Muscle of leg (tissue), 16 donors: Measurements from ENCODE around the gene PROKR1. TPM values are rescaled to one million over a fixed set of nuclear protein-coding genes. Genes with fewer than 3 reads are reported as not detected.
A peak's percentile ranks its signal among the peaks of the same experiment; 100 is the strongest.
"Not testable (repeated sequence)": the region's sequence is repeated elsewhere in the genome, so short reads cannot be mapped to it uniquely, and the experiment has no call there.

ENCODE experiments used
- DNase-seq: peaks from one replicate; pipeline ENCODE4 v3.0.0; 2013
- H3K27ac ChIP-seq: one replicate; pipeline ENCODE4 v1.5.1; 2013; ENCODE audit warnings: mild to moderate bottlenecking, low read length, control low read depth
- H3K27me3 ChIP-seq: one replicate; pipeline ENCODE4 v1.6.1; 2013; ENCODE audit warnings: low read length; ENCODE audit not compliant: control insufficient read depth, insufficient read depth
- H3K36me3 ChIP-seq: one replicate; pipeline ENCODE4 v1.6.1; 2013; ENCODE audit warnings: low read length; ENCODE audit not compliant: control insufficient read depth, insufficient read depth
- H3K4me1 ChIP-seq: one replicate; pipeline ENCODE4 v1.6.1; 2013; ENCODE audit warnings: low read length; ENCODE audit not compliant: control insufficient read depth, insufficient read depth
- H3K4me3 ChIP-seq: one replicate; pipeline ENCODE4 v1.5.1; 2013; ENCODE audit warnings: low read length, control low read depth
- H3K9me3 ChIP-seq: replicated peaks from 2 replicates; pipeline ENCODE4 v1.6.1; 2013; ENCODE audit warnings: low read depth, low read length; ENCODE audit not compliant: control insufficient read depth
- WGBS: methylation state at CpG from one replicate; pipeline ENCODE4 v1.1.5; 2013; ENCODE audit warnings: missing lambda C conversion rate; ENCODE audit not compliant: insufficient coverage; 5-methylcytosine and 5-hydroxymethylcytosine counted together
- long read RNA-seq, 11 donors: transcript quantifications; one replicate each; lab custom pipeline, GENCODE V29; 2026
- polyA plus RNA-seq, 8 donors: library from polyadenylated mRNA; unstranded; fragments of 120-200 nt; gene quantifications; one replicate each; pipeline versions ENCODE4 v1.2.1 to v1.2.3, GENCODE V29; 2013; ENCODE audit warnings: inconsistent platforms in 1 of 8, low replicate concordance in 1 of 8; ENCODE audit not compliant: insufficient read length in 8 of 8, insufficient read depth in 1 of 8
- total RNA-seq: library from RNA; stranded (reverse); fragments of 120-200 nt; gene quantifications from one replicate; pipeline ENCODE4 v1.2.4, GENCODE V29; 2013

PROKR1 gene
- total RNA-seq, result 1.2 TPM
- 1 to 10 TPM in 7 of 8 donors, under 1 TPM in 1; 0.79 to 4.8 (median 2.5) TPM for polyA plus RNA-seq
- long read RNA-seq, donor 1, full-length matches to known transcripts, result 1 of 1 reads
- long read RNA-seq, donor 1, partial matches to known transcripts, result 0 of 1 reads
- long read RNA-seq, donor 1, other reads (novel, unspliced or antisense), result 0 of 1 reads
- long read RNA-seq, donor 2, result 0 reads
- long read RNA-seq, donor 3, result 0 reads
- long read RNA-seq, donor 4, result 0 reads
- long read RNA-seq, donor 5, full-length matches to known transcripts, result 2 of 2 reads
- long read RNA-seq, donor 5, partial matches to known transcripts, result 0 of 2 reads
- long read RNA-seq, donor 5, other reads (novel, unspliced or antisense), result 0 of 2 reads
- long read RNA-seq, donor 6, result 0 reads
- long read RNA-seq, donor 7, result 0 reads
- long read RNA-seq, donor 8, full-length matches to known transcripts, result 1 of 1 reads
- long read RNA-seq, donor 8, partial matches to known transcripts, result 0 of 1 reads
- long read RNA-seq, donor 8, other reads (novel, unspliced or antisense), result 0 of 1 reads
- long read RNA-seq, donor 9, full-length matches to known transcripts, result 1 of 1 reads
- long read RNA-seq, donor 9, partial matches to known transcripts, result 0 of 1 reads
- long read RNA-seq, donor 9, other reads (novel, unspliced or antisense), result 0 of 1 reads
- long read RNA-seq, donor 10, full-length matches to known transcripts, result 1 of 1 reads
- long read RNA-seq, donor 10, partial matches to known transcripts, result 0 of 1 reads
- long read RNA-seq, donor 10, other reads (novel, unspliced or antisense), result 0 of 1 reads
- long read RNA-seq, donor 11, result 0 reads

DNA sequence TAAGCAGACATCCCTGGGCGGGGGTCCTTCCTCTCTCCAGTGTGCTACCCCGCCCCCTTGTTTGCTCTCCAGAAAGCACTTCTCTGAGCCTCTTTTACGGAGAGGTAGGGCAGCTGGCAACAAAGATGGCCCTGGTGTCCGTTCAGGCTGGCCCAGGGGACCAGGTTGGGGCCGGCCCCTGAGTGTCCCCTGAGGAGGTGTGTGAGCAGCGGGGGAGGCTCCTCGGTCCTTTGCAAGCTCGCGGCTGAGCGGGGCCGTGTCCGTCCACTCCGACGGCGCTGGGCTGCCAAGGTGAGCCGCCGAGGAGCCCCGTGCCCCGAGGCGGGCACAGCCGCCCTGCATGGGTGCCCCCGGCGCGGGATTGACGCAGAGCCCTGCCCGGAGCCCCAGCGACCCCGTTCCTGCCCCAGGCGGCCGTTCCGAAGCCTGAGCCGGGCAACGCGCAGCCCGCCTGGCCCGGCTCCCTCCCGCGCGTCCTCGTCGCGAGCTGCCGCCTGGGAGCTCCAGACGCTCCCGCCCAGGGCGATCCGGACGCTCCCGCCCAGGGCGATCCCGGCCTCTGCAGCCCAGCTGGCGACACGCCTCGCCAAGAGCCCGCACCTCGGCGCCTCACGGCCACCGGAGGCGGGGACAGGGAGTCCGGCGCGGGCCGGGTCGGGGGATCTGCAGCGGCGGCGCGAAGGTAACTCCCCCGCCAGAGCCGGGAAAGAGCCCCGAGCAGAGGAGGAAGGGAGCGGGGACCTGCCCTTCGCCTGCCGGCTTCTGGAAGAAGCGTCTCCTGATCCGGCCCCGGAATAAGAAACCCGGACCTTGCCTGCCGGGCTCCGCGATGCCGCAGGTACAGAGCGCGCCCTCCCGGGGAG is at the start of gene PROKR1:
Gene PROKR1 (plus strand): TSS at position 569 of the 863 bp plus-strand sequence. CDS start 2,243 bp downstream, outside the sequence.
- no peaks in the 10 kb centered on the region for H3K36me3 ChIP-seq
- under 1% methylated on average over 84 of the region's 86 CpGs for WGBS
- peaks cover 10% of the 10 kb centered on the region for H3K4me1 ChIP-seq
- peak; percentile 64 for DNase-seq
- no peak within 1 kb of the TSS for H3K27ac ChIP-seq
- peaks cover 45% of the 10 kb centered on the region for H3K27me3 ChIP-seq
- H3K4me3 ChIP-seq, result peak within 1 kb of the TSS; percentile 55
- H3K9me3 ChIP-seq, result no peaks in the 10 kb centered on the region

DNA sequence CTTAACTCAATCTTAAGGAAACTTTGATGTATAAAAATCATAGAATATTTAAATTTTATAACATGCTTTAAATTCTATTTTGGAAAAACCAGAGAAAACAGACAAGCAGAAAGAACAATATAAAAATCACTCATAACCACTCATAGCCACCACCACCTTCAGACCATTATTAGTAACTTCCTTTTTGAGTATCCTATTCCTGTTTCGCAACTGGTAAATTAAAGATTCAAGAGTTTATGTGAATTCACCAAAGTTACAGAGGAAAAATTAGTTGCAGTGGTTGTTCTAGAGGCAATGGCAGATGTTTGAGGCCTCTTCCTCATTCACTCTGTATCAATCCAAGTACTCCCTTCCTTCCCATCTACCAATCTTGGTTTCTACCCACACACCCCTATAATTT is 49.3 kb upstream of the PROKR1 start:
- DNase-seq, result no peak
- WGBS, result no CpG with 5 or more reads among the region's 1 CpG
- Histone ChIP-seq H3K9me3 (no peaks in the 10 kb centered on the region), H3K4me1 (no peaks in the 10 kb centered on the region), H3K36me3 (no peaks in the 10 kb centered on the region), H3K27me3 (no peaks in the 10 kb centered on the region), H3K27ac (no peak overlapping the region), H3K4me3 (no peak overlapping the region)

- DNase-seq, result peak; percentile 43
- Histone ChIP-seq H3K36me3 (no peaks in the 10 kb centered on the region), H3K27ac (peak overlapping the region; percentile 49), H3K4me3 (no peak overlapping the region), H3K9me3 (no peaks in the 10 kb centered on the region), H3K27me3 (no peaks in the 10 kb centered on the region), H3K4me1 (no peaks in the 10 kb centered on the region)
- WGBS, result no CpG with 5 or more reads among the region's 5 CpGs
Observed at GRCh38 chr2:68594674-68595492, 48.5 kb upstream of the PROKR1 start.

DNA sequence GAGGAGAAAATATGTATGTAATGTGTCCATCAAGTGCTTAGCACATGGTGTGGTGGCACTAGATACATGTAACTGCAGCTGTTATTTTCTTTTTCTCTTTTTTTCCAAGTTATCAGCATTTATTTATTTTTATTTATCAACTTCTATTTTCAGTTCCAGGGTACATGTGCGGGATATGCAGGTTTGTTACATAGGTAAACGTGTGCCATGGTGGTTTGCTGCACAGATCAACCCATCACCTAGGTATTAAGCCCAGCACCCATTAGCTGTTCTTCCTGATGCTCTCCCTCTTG is 47.9 kb upstream of the PROKR1 start:
- WGBS, result no CpG with 5 or more reads among the region's 2 CpGs
- H3K27me3 ChIP-seq, H3K4me3 ChIP-seq, H3K36me3 ChIP-seq, H3K4me1 ChIP-seq, DNase-seq, H3K9me3 ChIP-seq, H3K27ac ChIP-seq: not testable (repeated sequence)

- H3K27me3 ChIP-seq, H3K9me3 ChIP-seq, H3K27ac ChIP-seq, H3K36me3 ChIP-seq, H3K4me1 ChIP-seq, DNase-seq, H3K4me3 ChIP-seq: not testable (repeated sequence)
- no CpG with 5 or more reads among the region's 3 CpGs for WGBS
Observed at GRCh38 chr2:68600495-68600894, 42.9 kb upstream of the PROKR1 start.

GRCh38 chr2:68603059-68603458 is 40.3 kb upstream of the PROKR1 start:
- Histone ChIP-seq H3K9me3 (peaks cover 8% of the 10 kb centered on the region), H3K27ac (no peak overlapping the region), H3K27me3 (no peaks in the 10 kb centered on the region), H3K4me3 (no peak overlapping the region), H3K36me3 (no peaks in the 10 kb centered on the region), H3K4me1 (no peaks in the 10 kb centered on the region)
- no peak for DNase-seq
- WGBS, result no CpG with 5 or more reads among the region's 1 CpG

GRCh38 chr2:68604077-68604476 is 39.3 kb upstream of the PROKR1 start:
- 100% methylated on average over 1 of the region's 3 CpGs for WGBS
- Histone ChIP-seq H3K9me3 (peaks cover 8% of the 10 kb centered on the region), H3K27me3 (no peaks in the 10 kb centered on the region), H3K4me3 (no peak overlapping the region), H3K27ac (no peak overlapping the region), H3K4me1 (no peaks in the 10 kb centered on the region), H3K36me3 (no peaks in the 10 kb centered on the region)
- no peak for DNase-seq

GRCh38 chr2:68605939-68606338 is 37.4 kb upstream of the PROKR1 start:
- H3K9me3 ChIP-seq, result peaks cover 12% of the 10 kb centered on the region
- H3K27me3 ChIP-seq, result no peaks in the 10 kb centered on the region
- no peaks in the 10 kb centered on the region for H3K4me1 ChIP-seq
- H3K27ac ChIP-seq, result no peak overlapping the region
- H3K4me3 ChIP-seq, result no peak overlapping the region
- WGBS, result no CpG with 5 or more reads among the region's 1 CpG
- H3K36me3 ChIP-seq, result no peaks in the 10 kb centered on the region
- no peak for DNase-seq

GRCh38 chr2:68606759-68607158 is 36.6 kb upstream of the PROKR1 start:
- 86% methylated on average over 1 of the region's 4 CpGs for WGBS
- Histone ChIP-seq H3K36me3 (no peaks in the 10 kb centered on the region), H3K9me3 (peaks cover 12% of the 10 kb centered on the region), H3K27ac (no peak overlapping the region), H3K4me3 (no peak overlapping the region), H3K27me3 (no peaks in the 10 kb centered on the region), H3K4me1 (no peaks in the 10 kb centered on the region)
- DNase-seq, result no peak
